Measurements from ENCODE around the gene CTCFL. TPM values are rescaled to one million over a fixed set of nuclear protein-coding genes. Genes with fewer than 3 reads are reported as not detected.

CTCFL gene
- total RNA-seq, 1 donor from 2014 or later = not detected

- intact Hi-C loops (cut with micrococcal nuclease) = no loop called here
- DNase-seq = no peak
- Histone ChIP-seq H3K9me3 (replicated peaks) (no peaks in the 10 kb centered on the region), H3K27me3 (ENCODE audit: low read depth) (peaks cover 72% of the 10 kb centered on the region), H3K27ac (replicated peaks) (no peak overlapping the region), H3K4me3 (no peak overlapping the region), H3K36me3 (no peaks in the 10 kb centered on the region), H3K4me1 (peaks cover 6% of the 10 kb centered on the region)
- TF ChIP-seq CTCF (IDR thresholded peaks at IDR 0.05; ENCODE audit: borderline replicate concordance) = no peak
Measured at GRCh38 chr20:57558614-57559288, 33.8 kb upstream of the CTCFL start.

GRCh38 chr20:57557926-57558613, 33.1 kb upstream of the CTCFL start:
- H3K27me3 ChIP-seq (ENCODE audit: low read depth) = peaks cover 67% of the 10 kb centered on the region

GRCh38 chr20:57556980-57557274, 32.0 kb upstream of the CTCFL start:
- no peak for TF ChIP-seq CTCF (IDR thresholded peaks at IDR 0.05; ENCODE audit: borderline replicate concordance)
- Histone ChIP-seq H3K36me3 (no peaks in the 10 kb centered on the region), H3K4me3 (no peak overlapping the region), H3K9me3 (replicated peaks) (no peaks in the 10 kb centered on the region), H3K27ac (replicated peaks) (no peak overlapping the region), H3K4me1 (peaks cover 6% of the 10 kb centered on the region), H3K27me3 (ENCODE audit: low read depth) (peaks cover 73% of the 10 kb centered on the region)
- intact Hi-C loops (cut with micrococcal nuclease) = no loop called here
- no peak for DNase-seq

More at GRCh38 chr20:57557926-57558613, 33.1 kb upstream of the CTCFL start:
- H3K36me3 ChIP-seq = no peaks in the 10 kb centered on the region
- H3K27ac ChIP-seq (replicated peaks) = no peak overlapping the region
- no peak for TF ChIP-seq CTCF (IDR thresholded peaks at IDR 0.05; ENCODE audit: borderline replicate concordance)
- intact Hi-C loops (cut with micrococcal nuclease) = no loop called here
- H3K9me3 ChIP-seq (replicated peaks) = no peaks in the 10 kb centered on the region
- no peak overlapping the region for H3K4me3 ChIP-seq
- H3K4me1 ChIP-seq = peaks cover 6% of the 10 kb centered on the region
- no peak for DNase-seq

- no peak for TF ChIP-seq CTCF (IDR thresholded peaks at IDR 0.05; ENCODE audit: borderline replicate concordance)
- no peak overlapping the region for H3K27ac ChIP-seq (replicated peaks)
- H3K4me1 ChIP-seq = no peaks in the 10 kb centered on the region
- H3K36me3 ChIP-seq = no peaks in the 10 kb centered on the region
- intact Hi-C loops (cut with micrococcal nuclease) = no loop called here
- no peak overlapping the region for H3K4me3 ChIP-seq
- no peaks in the 10 kb centered on the region for H3K9me3 ChIP-seq (replicated peaks)
- no peak for DNase-seq
- peaks cover 73% of the 10 kb centered on the region for H3K27me3 ChIP-seq (ENCODE audit: low read depth)
Measured at GRCh38 chr20:57555457-57556184, 30.7 kb upstream of the CTCFL start.

GRCh38 chr20:57553376-57554018, 28.6 kb upstream of the CTCFL start:
- Histone ChIP-seq H3K4me3 (no peak overlapping the region), H3K9me3 (replicated peaks) (no peaks in the 10 kb centered on the region), H3K27ac (replicated peaks) (no peak overlapping the region), H3K36me3 (no peaks in the 10 kb centered on the region), H3K4me1 (no peaks in the 10 kb centered on the region), H3K27me3 (ENCODE audit: low read depth) (peaks cover 76% of the 10 kb centered on the region)
- TF ChIP-seq CTCF (IDR thresholded peaks at IDR 0.05; ENCODE audit: borderline replicate concordance) = no peak
- no peak for DNase-seq
- intact Hi-C loops (cut with micrococcal nuclease) = no loop called here
